SHP77 treated with DMSO at 0.1 percent for 48 hours (cell line): ENCODE measurements around the gene PDZD7.

Experiments
- DNase-seq: peaks from one replicate; lab custom pipeline; 2025; lab: John Stamatoyannopoulos, UW

The PDZD7 gene

GRCh38 chr10:100966887-100967286, 64.0 kb downstream of the PDZD7 start:
- DNase-seq = no peak

- DNase-seq = no peak
Measured at GRCh38 chr10:100965820-100966219, 65.1 kb downstream of the PDZD7 start.

- DNase-seq = no peak
Measured at GRCh38 chr10:100963826-100964225, 67.1 kb downstream of the PDZD7 start.

DNA sequence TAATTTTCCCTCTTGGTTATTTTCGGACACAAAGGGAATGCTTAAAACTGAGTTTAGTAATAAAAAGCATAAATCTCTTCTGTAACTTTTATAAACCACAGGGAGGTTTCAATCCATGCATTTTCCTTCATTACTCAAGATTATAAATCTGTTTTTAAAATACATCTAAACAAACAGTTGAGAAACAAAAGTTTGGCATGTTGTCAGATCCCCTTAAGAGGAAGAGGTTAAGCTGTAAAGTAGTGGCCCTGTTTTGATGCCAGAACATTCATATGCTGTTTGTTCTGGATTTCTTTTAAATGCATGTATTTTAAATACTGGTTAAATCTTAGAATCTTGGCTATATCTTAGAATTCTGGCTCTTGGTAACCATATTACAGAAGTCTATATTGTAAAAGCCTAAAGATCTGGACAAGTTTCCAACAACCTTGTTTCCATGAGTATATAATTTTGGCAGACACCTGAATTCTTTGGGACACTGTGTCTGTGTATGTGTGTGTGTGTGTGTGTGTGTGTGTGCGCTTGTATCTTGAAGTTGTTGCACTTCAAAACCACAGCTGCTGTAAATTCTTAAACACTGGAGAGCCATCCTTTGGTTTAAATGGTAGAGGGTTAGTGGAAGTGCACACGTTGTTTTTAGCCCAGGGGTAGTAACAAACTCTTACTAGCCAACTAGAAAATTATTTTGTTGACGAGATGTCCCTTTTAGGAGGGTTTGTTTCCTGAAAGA, 68.4 kb downstream of the PDZD7 start:
- no peak for DNase-seq

DNA sequence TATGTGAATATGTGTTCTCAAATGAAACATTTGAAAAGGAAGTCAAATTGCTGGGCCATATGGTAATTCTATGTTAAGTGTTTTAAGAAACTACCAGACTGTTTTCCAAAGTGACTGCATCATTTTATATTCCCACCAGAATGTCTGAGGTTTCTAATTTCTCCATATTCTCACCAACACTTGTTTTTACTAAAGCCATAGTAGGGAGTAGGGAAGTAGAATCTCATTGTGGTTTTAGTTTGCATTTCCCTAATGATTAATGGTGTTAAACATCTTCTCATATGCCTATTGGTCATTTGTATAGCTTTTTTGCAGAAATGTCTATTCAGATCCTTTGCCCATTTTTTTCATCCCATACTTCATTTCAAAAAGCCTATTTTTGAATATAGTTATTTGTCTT, 70.7 kb downstream of the PDZD7 start:
- no peak for DNase-seq
